Right hindlimb (tissue), 1 donor: ENCODE measurements around the gene AGAP6.
"Not testable (repeated sequence)": the region's sequence is repeated elsewhere in the genome, so short reads cannot be mapped to it uniquely, and the experiment has no call there.

Experiments
- DNase-seq: peaks from one replicate; pipeline ENCODE4 v3.0.0-alpha.2; 2018

AGAP6 gene

GRCh38 chr10:49988376-49988775 is at the start of gene AGAP6:
Gene AGAP6 (plus strand): TSS chr10:49988406. CDS start chr10:49988716, 310 bp downstream.
- DNase-seq = not testable (repeated sequence)

- DNase-seq = peak; percentile 87
Measured at GRCh38 chr10:49941447-49942338, 46.5 kb upstream of the AGAP6 start, which contains the start of the genes PARG and TIMM23B. Gene PARG (minus strand): TSS chr10:49942027. CDS start chr10:49941725, 302 bp downstream. Gene TIMM23B (plus strand): TSS chr10:49942053. CDS start chr10:49942195, 142 bp downstream.

- not testable (repeated sequence) for DNase-seq
Measured at GRCh38 chr10:49942339-49942705, 45.9 kb upstream of the AGAP6 start.

- DNase-seq = not testable (repeated sequence)
Measured at GRCh38 chr10:49943607-49944006, 44.6 kb upstream of the AGAP6 start.

GRCh38 chr10:49948142-49948541 is 40.1 kb upstream of the AGAP6 start:
- not testable (repeated sequence) for DNase-seq

GRCh38 chr10:49948737-49949136 is 39.5 kb upstream of the AGAP6 start:
- DNase-seq = not testable (repeated sequence)

- DNase-seq = not testable (repeated sequence)
Measured at GRCh38 chr10:49952006-49952405, 36.2 kb upstream of the AGAP6 start.

- not testable (repeated sequence) for DNase-seq
Measured at GRCh38 chr10:49953122-49953521, 35.1 kb upstream of the AGAP6 start.

GRCh38 chr10:49970331-49970857 is 17.8 kb upstream of the AGAP6 start:
- DNase-seq = not testable (repeated sequence)

- not testable (repeated sequence) for DNase-seq
Measured at GRCh38 chr10:49971466-49971865, 16.7 kb upstream of the AGAP6 start.

- not testable (repeated sequence) for DNase-seq
Measured at GRCh38 chr10:49972094-49972493, 16.1 kb upstream of the AGAP6 start.

- DNase-seq = not testable (repeated sequence)
Measured at GRCh38 chr10:49977756-49978155, 10.4 kb upstream of the AGAP6 start.

- not testable (repeated sequence) for DNase-seq
Measured at GRCh38 chr10:49987207-49987606, 999 bp upstream of the AGAP6 start.

- not testable (repeated sequence) for DNase-seq
Measured at GRCh38 chr10:49995321-49995720, 7.1 kb downstream of the AGAP6 start.

GRCh38 chr10:50014024-50014423 is 25.8 kb downstream of the AGAP6 start:
- DNase-seq = not testable (repeated sequence)

GRCh38 chr10:50015596-50016220 is 27.5 kb downstream of the AGAP6 start:
- not testable (repeated sequence) for DNase-seq

- DNase-seq = not testable (repeated sequence)
Measured at GRCh38 chr10:50016926-50017325, 28.7 kb downstream of the AGAP6 start.

GRCh38 chr10:50017646-50018045 is 29.4 kb downstream of the AGAP6 start:
- not testable (repeated sequence) for DNase-seq

GRCh38 chr10:50019279-50019678 is 31.1 kb downstream of the AGAP6 start:
- DNase-seq = not testable (repeated sequence)

GRCh38 chr10:50020451-50021024 is 32.3 kb downstream of the AGAP6 start:
- not testable (repeated sequence) for DNase-seq

- DNase-seq = no peak
Measured at GRCh38 chr10:50021646-50022045, 33.4 kb downstream of the AGAP6 start.

- not testable (repeated sequence) for DNase-seq
Measured at GRCh38 chr10:50024716-50025383, 36.6 kb downstream of the AGAP6 start.
